GM12878 (cell line): ENCODE results near the gene SLC38A1. TPM values are rescaled to one million over a fixed set of nuclear protein-coding genes. Genes with fewer than 3 reads are reported as not detected.

Experiments
- ATAC-seq: fragments of 200-7000 bp; cut with Tn5 transposase; 3 replicates; pipeline ENCODE4 v1.9.1; 2020; ENCODE audit warnings: mild to moderate bottlenecking, moderate library complexity
- BruUV-seq: library from RNA; stranded (reverse); fragments of 400-500 nt; replicated peaks from 2 replicates; lab custom pipeline; 2021; lab: Mats Ljungman, UMichigan
- CTCF ChIA-PET: fragments of 300-600 bp; sonication (Branson Sonifier 250); formaldehyde crosslinking; extraction: SDS; loops from one replicate; lab custom pipeline; 2021; ENCODE audit warnings: inconsistent platforms; lab: Yijun Ruan, JAX
- POLR2A ChIA-PET: fragments of 350-600 bp; formaldehyde crosslinking; extraction: SDS; loops from one replicate; lab custom pipeline; 2021; ENCODE audit warnings: inconsistent platforms; lab: Charles Lee
- RAD21 ChIA-PET: fragments of 300-600 bp; sonication (Branson Sonifier 250); formaldehyde crosslinking; loops from one replicate; lab custom pipeline; 2023; ENCODE audit warnings: antibody characterized with exemption; ENCODE audit not compliant: unreplicated experiment; lab: Charles Lee
- SMC1A ChIA-PET: fragments of 300-600 bp; sonication (Branson Sonifier 250); formaldehyde crosslinking; loops from one replicate; lab custom pipeline; 2023; ENCODE audit not compliant: unreplicated experiment, uncharacterized antibody; lab: Charles Lee
- DNase-seq: peaks from one replicate; pipeline ENCODE4 v3.0.0-alpha.2; 2011; ENCODE audit warnings: low read depth, low spot score
- FAIRE-seq: peaks from 3 replicates; lab custom pipeline; 2011; peaks lifted over from hg19 to GRCh38; lab: Jason Lieb, UNC
- H2AFZ ChIP-seq: 2 replicates; pipeline ENCODE4 v1.6.0; 2011; ENCODE audit warnings: low read depth, low read length, control low read depth; ENCODE audit not compliant: control insufficient read depth
- H3K27ac ChIP-seq: 2 replicates; pipeline ENCODE4 v1.5.1; 2011; ENCODE audit warnings: control low read depth; ENCODE audit not compliant: control insufficient read depth, insufficient read depth
- H3K27me3 ChIP-seq, 2 experiments: replicated peaks in 1 of 2; 2 replicates each; pipeline versions ENCODE4 v1.6.0 to v1.6.1; 2011; ENCODE audit warnings: low read length in 1 of 2; ENCODE audit not compliant: control insufficient read depth in 2 of 2, insufficient read depth in 2 of 2
- H3K36me3 ChIP-seq, 2 experiments: 2 replicates each; pipeline ENCODE4 v1.5.1; 2011; ENCODE audit warnings: low read length in 1 of 2; ENCODE audit not compliant: control insufficient read depth in 2 of 2, insufficient read depth in 2 of 2
- H3K4me1 ChIP-seq: 2 replicates; pipeline ENCODE4 v1.6.1; 2011; ENCODE audit warnings: mild to moderate bottlenecking, low read length, moderate library complexity, mixed read lengths; ENCODE audit not compliant: control insufficient read depth, insufficient read depth
- H3K4me2 ChIP-seq: 2 replicates; pipeline ENCODE4 v1.6.0; 2011; ENCODE audit warnings: control low read depth; ENCODE audit not compliant: control insufficient read depth, insufficient read depth
- H3K4me3 ChIP-seq: fragments of 200-600 bp; sonication (generic); 2 replicates; pipeline ENCODE4 v1.5.1; 2016
- H3K79me2 ChIP-seq: 2 replicates; pipeline ENCODE4 v1.6.0; 2011; ENCODE audit warnings: low read length; ENCODE audit not compliant: control insufficient read depth, insufficient read depth
- H3K9ac ChIP-seq: 2 replicates; pipeline ENCODE4 v1.8.0; 2011; ENCODE audit warnings: low read length, control low read depth, mixed read lengths; ENCODE audit not compliant: control insufficient read depth, insufficient read depth
- H3K9me3 ChIP-seq: replicated peaks from 3 replicates; pipeline ENCODE4 v1.5.1; 2011; ENCODE audit warnings: mild to moderate bottlenecking, low read length; ENCODE audit not compliant: control insufficient read depth, insufficient read depth
- H4K20me1 ChIP-seq: 2 replicates; pipeline ENCODE4 v1.6.0; 2011; ENCODE audit not compliant: control insufficient read depth, insufficient read depth
- BACH1 ChIP-seq: fragments of 450-650 bp; IDR thresholded peaks from 2 replicates; pipeline ENCODE4 v1.6.1; 2017; ENCODE audit warnings: mild to moderate bottlenecking, borderline replicate concordance
- CBFB ChIP-seq: IDR thresholded peaks from 2 replicates; pipeline ENCODE4 v1.6.1; 2016; ENCODE audit warnings: antibody characterized with exemption, low read depth
- CBX5 ChIP-seq: sonication (generic); IDR thresholded peaks from 2 replicates; pipeline ENCODE4 v1.6.1; 2016; ENCODE audit warnings: low read depth, moderate library complexity, mild to moderate bottlenecking, inconsistent platforms
- JUNB ChIP-seq: IDR thresholded peaks from 2 replicates; pipeline ENCODE4 v1.6.1; 2016; ENCODE audit warnings: antibody characterized with exemption, mild to moderate bottlenecking
- KDM1A ChIP-seq: fragments of 200-600 bp; sonication (generic); IDR thresholded peaks from 2 replicates; pipeline ENCODE4 v1.6.1; 2016; ENCODE audit warnings: borderline replicate concordance
- LARP7 ChIP-seq: fragments of 450-650 bp; IDR thresholded peaks from 2 replicates; pipeline ENCODE4 v1.6.1; 2017; ENCODE audit warnings: mild to moderate bottlenecking
- MTA2 ChIP-seq: fragments of 450-650 bp; IDR thresholded peaks from 2 replicates; pipeline ENCODE4 v1.6.1; 2016; ENCODE audit warnings: low read depth, mild to moderate bottlenecking, moderate library complexity
- NR2C2 ChIP-seq: IDR thresholded peaks from 2 replicates; pipeline ENCODE4 v1.6.1; 2011; ENCODE audit warnings: borderline replicate concordance, low read depth; ENCODE audit not compliant: control insufficient read depth, insufficient read length
- PML ChIP-seq: IDR thresholded peaks from 2 replicates; pipeline ENCODE4 v1.6.1; 2012; ENCODE audit warnings: low read length, inconsistent platforms
- RAD21 ChIP-seq: IDR thresholded peaks from 2 replicates; pipeline ENCODE4 v1.6.1; 2011; ENCODE audit warnings: mild to moderate bottlenecking, low read depth, low read length, moderate library complexity; ENCODE audit not compliant: insufficient read depth
- SMARCA5 ChIP-seq: fragments of 450-650 bp; IDR thresholded peaks from 2 replicates; pipeline ENCODE4 v1.6.1; 2017; ENCODE audit warnings: mild to moderate bottlenecking
- SUPT20H ChIP-seq: IDR thresholded peaks from 2 replicates; pipeline ENCODE4 v1.6.1; 2011; ENCODE audit warnings: low read depth, mild to moderate bottlenecking, low read length, moderate library complexity, borderline replicate concordance; ENCODE audit not compliant: control insufficient read depth
- TCF3 ChIP-seq: IDR thresholded peaks from 2 replicates; pipeline ENCODE4 v1.6.1; 2012; ENCODE audit warnings: low read depth, mild to moderate bottlenecking, low read length, borderline replicate concordance; ENCODE audit not compliant: insufficient read depth
- WGBS: methylation state at CpG from one replicate; pipeline ENCODE4 v1.1.6; 2016; ENCODE audit warnings: low lambda C conversion rate; ENCODE audit not compliant: insufficient replicate concordance, insufficient coverage; ENCODE audit errors: missing lambda C conversion rate; 5-methylcytosine and 5-hydroxymethylcytosine counted together
- in situ Hi-C: fragments of 300-500 bp; cut with MboI; formaldehyde crosslinking; loops from 9 replicates; pipeline ENCODE4 v1.14.3; 2018; ENCODE audit warnings: mixed read lengths
- intact Hi-C: fragments of 100-400 bp; cut with micrococcal nuclease; formaldehyde crosslinking; loops from one replicate; pipeline ENCODE4 v1.14.2; 2022; ENCODE audit not compliant: unreplicated experiment
- polyA plus RNA-seq, 11 experiments: library from polyadenylated mRNA; depleted of rRNA in 4 of 11; unstranded in 6 of 11; stranded (reverse) in 5 of 11; fragments of >200 nt; fragmentation: Nextera tagmentation in 4 of 11; fragmentation: Illumina TruSeq in 1 of 11; extraction: Ambion mirVana in 4 of 11; extraction: Trizol in 1 of 11; gene quantifications; 1 replicate in 1 of 11; 2 replicates in 10 of 11; pipeline versions ENCODE4 v1.2.1 to v1.2.3, GENCODE V29; 2011 to 2016; ENCODE audit warnings: inconsistent platforms in 2 of 11, missing spikeins in 2 of 11, low read depth in 1 of 11
- total RNA-seq, 4 experiments: library from RNA; depleted of rRNA in 3 of 4; stranded (reverse); fragments of >200 nt in 3 of 4; fragmentation: Illumina TruSeq in 1 of 4; extraction: Trizol in 1 of 4; gene quantifications; 2 replicates each; pipeline versions ENCODE4 v1.2.1 to v1.2.3, GENCODE V29; 2013 to 2021
- TF ChIP-seq, protein P1 (sequence below): fragments of 450-650 bp; IDR thresholded peaks from 2 replicates; pipeline ENCODE4 v1.6.1; 2016; ENCODE audit warnings: mild to moderate bottlenecking, moderate library complexity, borderline replicate concordance
- TF ChIP-seq, protein P2 (sequence below): IDR thresholded peaks from 2 replicates; pipeline ENCODE4 v1.6.1; 2011; ENCODE audit warnings: mild to moderate bottlenecking, low read depth, low read length, moderate library complexity; ENCODE audit not compliant: insufficient replicate concordance
- TF ChIP-seq, protein P3 (sequence below): IDR thresholded peaks from 2 replicates; pipeline ENCODE4 v1.6.1; 2011; ENCODE audit warnings: low read depth, low read length, improper control_type of control experiment, borderline replicate concordance

The SLC38A1 gene
- total and polyA plus RNA-seq, 10 of the 15 experiments (the other 5 are each of a cell fraction or from before 2014, with no cell fraction given): 38.1 to 191 (median 144) TPM

DNA sequence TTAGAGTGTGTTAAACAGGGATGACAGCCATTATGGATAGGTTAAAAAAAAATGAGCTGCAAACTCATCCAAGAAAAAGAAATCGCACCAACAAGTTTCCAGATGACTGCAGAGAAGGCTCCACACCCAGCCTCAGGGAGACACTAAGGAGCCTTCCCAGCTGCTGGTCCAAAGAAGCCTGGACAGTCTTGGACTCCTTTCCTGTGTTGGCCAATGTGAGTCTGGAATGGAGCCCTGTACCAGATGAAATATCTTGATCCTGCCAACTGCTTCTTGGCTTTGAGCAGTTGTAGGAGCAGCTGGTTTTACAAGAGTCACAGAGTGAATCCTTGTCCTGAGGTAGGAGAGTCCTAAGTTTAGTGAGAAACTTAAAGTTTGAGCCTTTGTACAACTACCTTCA lies 44.5 kb downstream of the SLC38A1 start (continued):
- TF ChIP-seq, protein P1, sequence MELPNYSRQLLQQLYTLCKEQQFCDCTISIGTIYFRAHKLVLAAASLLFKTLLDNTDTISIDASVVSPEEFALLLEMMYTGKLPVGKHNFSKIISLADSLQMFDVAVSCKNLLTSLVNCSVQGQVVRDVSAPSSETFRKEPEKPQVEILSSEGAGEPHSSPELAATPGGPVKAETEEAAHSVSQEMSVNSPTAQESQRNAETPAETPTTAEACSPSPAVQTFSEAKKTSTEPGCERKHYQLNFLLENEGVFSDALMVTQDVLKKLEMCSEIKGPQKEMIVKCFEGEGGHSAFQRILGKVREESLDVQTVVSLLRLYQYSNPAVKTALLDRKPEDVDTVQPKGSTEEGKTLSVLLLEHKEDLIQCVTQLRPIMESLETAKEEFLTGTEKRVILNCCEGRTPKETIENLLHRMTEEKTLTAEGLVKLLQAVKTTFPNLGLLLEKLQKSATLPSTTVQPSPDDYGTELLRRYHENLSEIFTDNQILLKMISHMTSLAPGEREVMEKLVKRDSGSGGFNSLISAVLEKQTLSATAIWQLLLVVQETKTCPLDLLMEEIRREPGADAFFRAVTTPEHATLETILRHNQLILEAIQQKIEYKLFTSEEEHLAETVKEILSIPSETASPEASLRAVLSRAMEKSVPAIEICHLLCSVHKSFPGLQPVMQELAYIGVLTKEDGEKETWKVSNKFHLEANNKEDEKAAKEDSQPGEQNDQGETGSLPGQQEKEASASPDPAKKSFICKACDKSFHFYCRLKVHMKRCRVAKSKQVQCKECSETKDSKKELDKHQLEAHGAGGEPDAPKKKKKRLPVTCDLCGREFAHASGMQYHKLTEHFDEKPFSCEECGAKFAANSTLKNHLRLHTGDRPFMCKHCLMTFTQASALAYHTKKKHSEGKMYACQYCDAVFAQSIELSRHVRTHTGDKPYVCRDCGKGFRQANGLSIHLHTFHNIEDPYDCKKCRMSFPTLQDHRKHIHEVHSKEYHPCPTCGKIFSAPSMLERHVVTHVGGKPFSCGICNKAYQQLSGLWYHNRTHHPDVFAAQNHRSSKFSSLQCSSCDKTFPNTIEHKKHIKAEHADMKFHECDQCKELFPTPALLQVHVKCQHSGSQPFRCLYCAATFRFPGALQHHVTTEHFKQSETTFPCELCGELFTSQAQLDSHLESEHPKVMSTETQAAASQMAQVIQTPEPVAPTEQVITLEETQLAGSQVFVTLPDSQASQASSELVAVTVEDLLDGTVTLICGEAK: no peak
- TF ChIP-seq MTA2 (no peak), CBX5 (no peak)

DNA sequence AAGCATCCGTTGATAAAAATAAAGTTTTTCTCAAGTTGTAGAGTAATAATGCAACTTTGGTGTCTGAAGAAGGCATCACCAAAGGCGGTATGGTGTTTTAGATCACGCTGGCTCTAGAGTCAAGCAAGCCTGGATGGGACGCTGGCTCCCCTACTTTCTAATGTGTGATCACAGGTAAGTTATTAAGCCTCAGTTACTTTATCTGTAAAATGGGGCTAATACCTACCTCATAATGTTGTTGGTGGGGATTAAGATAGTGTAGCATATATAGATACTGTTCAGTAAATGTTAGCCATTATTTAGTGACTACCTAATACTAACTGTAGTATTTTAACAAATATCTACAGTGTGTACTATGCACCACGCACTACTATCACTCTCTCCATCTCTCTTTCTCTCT lies 45.8 kb downstream of the SLC38A1 start:
- Histone ChIP-seq H3K4me2 (0 out of 2 replicates have a peak overlapping the region, but pooled peaks have one; percentile 28), H3K4me3 (no peak overlapping the region), H3K36me3 (peaks cover 14 to 26% of the 10 kb centered on the region in 2 experiments), H3K79me2 (peaks cover 54% of the 10 kb centered on the region), H3K4me1 (peaks cover 32% of the 10 kb centered on the region), H3K27me3 (no peaks in the 10 kb centered on the region), H3K9me3 (no peaks in the 10 kb centered on the region), H3K9ac (no peak overlapping the region), H2AFZ (no peak overlapping the region), H4K20me1 (no peaks in the 10 kb centered on the region), H3K27ac (no peak overlapping the region)
- SMC1A ChIA-PET: interaction anchor here (0.8 to 1.4 kb wide), 3 partner anchors 9 to 15 kb away, joined by 3 to 4 read pairs (median 3); no protein-coding TSS in a partner anchor
- POLR2A ChIA-PET: interaction anchor here (1.3 kb wide), 1 partner anchor 56 kb away, joined by 3 read pairs; no protein-coding TSS in a partner anchor
- no peak for ATAC-seq
- no peak for DNase-seq
- 57% methylated on average over 5 of the region's 5 CpGs for whole genome bisulfite sequencing
- FAIRE-seq: no peak
- BruUV-seq: no TSS peak
- in situ Hi-C loops: no loop called here
- intact Hi-C loops: no loop called here
- RAD21 ChIA-PET: interaction anchor here (1.5 kb wide), 1 partner anchor 40 kb away, joined by 5 read pairs; no protein-coding TSS in a partner anchor
- CTCF ChIA-PET: no interaction called here
- TF ChIP-seq TCF3: no peak
- TF ChIP-seq, protein P2, sequence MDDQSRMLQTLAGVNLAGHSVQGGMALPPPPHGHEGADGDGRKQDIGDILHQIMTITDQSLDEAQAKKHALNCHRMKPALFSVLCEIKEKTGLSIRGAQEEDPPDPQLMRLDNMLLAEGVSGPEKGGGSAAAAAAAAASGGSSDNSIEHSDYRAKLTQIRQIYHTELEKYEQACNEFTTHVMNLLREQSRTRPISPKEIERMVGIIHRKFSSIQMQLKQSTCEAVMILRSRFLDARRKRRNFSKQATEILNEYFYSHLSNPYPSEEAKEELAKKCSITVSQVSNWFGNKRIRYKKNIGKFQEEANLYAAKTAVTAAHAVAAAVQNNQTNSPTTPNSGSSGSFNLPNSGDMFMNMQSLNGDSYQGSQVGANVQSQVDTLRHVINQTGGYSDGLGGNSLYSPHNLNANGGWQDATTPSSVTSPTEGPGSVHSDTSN: no peak
- no peak for TF ChIP-seq RAD21
- no peak for TF ChIP-seq LARP7
- TF ChIP-seq BACH1: no peak
- TF ChIP-seq KDM1A: no peak
- TF ChIP-seq NR2C2: no peak
- TF ChIP-seq JUNB: no peak
- no peak for TF ChIP-seq SUPT20H
- TF ChIP-seq, protein P3, sequence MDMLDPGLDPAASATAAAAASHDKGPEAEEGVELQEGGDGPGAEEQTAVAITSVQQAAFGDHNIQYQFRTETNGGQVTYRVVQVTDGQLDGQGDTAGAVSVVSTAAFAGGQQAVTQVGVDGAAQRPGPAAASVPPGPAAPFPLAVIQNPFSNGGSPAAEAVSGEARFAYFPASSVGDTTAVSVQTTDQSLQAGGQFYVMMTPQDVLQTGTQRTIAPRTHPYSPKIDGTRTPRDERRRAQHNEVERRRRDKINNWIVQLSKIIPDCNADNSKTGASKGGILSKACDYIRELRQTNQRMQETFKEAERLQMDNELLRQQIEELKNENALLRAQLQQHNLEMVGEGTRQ: no peak
- TF ChIP-seq CBFB: no peak
- no peak for TF ChIP-seq SMARCA5
- TF ChIP-seq PML: no peak
